Endothelial cell of umbilical vein (primary cell): ENCODE data around the gene LRRTM4.
"Not testable (repeated sequence)": the region's sequence is repeated elsewhere in the genome, so short reads cannot be mapped to it uniquely, and the experiment has no call there.

Experiments
- EZH2 ChIP-seq: IDR thresholded peaks from 2 replicates; pipeline ENCODE4 v1.6.1; 2012; ENCODE audit warnings: borderline replicate concordance, low read depth, mild to moderate bottlenecking, moderate library complexity, low read length, inconsistent platforms; ENCODE audit not compliant: severe bottlenecking
- GATA2 ChIP-seq: IDR thresholded peaks from 2 replicates; pipeline ENCODE4 v1.7.0; 2011; ENCODE audit warnings: low read depth, mild to moderate bottlenecking, moderate library complexity, mixed read lengths, low read length; ENCODE audit not compliant: insufficient read length, insufficient read depth
- MYC ChIP-seq: IDR thresholded peaks from one replicate; pipeline ENCODE4 v1.6.1; 2011; ENCODE audit warnings: mild to moderate bottlenecking, low read depth, low read length
- POLR2A ChIP-seq: IDR thresholded peaks from 2 replicates; pipeline ENCODE4 v1.6.1; 2012; ENCODE audit warnings: low read depth, mild to moderate bottlenecking, control low read depth, low read length
- POLR2AphosphoS5 ChIP-seq: IDR thresholded peaks from 2 replicates; pipeline ENCODE4 v1.6.1; 2012; ENCODE audit warnings: low read depth, mild to moderate bottlenecking, control low read depth, low read length, moderate library complexity; ENCODE audit not compliant: insufficient read depth
- TF ChIP-seq, protein P1 (sequence below), 2 donors: IDR thresholded peaks; 1 replicate in 1 of 2; 2 replicates in 1 of 2; pipeline ENCODE4 v1.5.1; 2011; ENCODE audit warnings: low read length in 2 of 2, mild to moderate bottlenecking in 2 of 2, moderate library complexity in 2 of 2, control low read depth in 1 of 2, inconsistent platforms in 1 of 2, low read depth in 1 of 2; ENCODE audit not compliant: insufficient read depth in 1 of 2; ENCODE audit errors: extremely low read depth in 1 of 2

DNA sequence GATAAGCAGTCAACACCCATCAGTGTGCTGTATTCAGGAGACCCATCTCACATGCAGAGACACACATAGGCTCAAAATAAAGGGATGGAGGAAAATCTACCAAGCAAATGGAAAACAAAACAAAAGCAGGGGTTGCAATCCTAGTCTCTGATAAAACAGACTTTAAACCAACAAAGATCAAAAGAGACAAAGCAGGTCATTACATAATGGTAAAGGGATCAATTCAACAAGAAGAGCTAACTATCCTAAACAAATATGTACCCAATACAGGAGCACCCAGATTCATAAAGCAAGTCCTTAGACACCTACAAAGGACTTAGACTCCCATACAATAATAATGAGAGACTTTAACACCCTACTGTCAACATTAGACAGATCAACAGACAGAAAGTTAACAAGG lies 358.2 kb downstream of the LRRTM4 start:
- TF ChIP-seq, protein P1, sequence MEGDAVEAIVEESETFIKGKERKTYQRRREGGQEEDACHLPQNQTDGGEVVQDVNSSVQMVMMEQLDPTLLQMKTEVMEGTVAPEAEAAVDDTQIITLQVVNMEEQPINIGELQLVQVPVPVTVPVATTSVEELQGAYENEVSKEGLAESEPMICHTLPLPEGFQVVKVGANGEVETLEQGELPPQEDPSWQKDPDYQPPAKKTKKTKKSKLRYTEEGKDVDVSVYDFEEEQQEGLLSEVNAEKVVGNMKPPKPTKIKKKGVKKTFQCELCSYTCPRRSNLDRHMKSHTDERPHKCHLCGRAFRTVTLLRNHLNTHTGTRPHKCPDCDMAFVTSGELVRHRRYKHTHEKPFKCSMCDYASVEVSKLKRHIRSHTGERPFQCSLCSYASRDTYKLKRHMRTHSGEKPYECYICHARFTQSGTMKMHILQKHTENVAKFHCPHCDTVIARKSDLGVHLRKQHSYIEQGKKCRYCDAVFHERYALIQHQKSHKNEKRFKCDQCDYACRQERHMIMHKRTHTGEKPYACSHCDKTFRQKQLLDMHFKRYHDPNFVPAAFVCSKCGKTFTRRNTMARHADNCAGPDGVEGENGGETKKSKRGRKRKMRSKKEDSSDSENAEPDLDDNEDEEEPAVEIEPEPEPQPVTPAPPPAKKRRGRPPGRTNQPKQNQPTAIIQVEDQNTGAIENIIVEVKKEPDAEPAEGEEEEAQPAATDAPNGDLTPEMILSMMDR (IDR thresholded peaks at IDR 0.05; ENCODE audit: extremely low read depth in 1 of 2, insufficient read depth in 1 of 2, low read depth in 1 of 2, low read length in 2 of 2) = not testable (repeated sequence)
- TF ChIP-seq POLR2AphosphoS5, EZH2, MYC, GATA2, POLR2A: not testable (repeated sequence)
